HUES48 (cell line): ENCODE results near the gene ARMC5.

Experiments
- H3K27ac ChIP-seq: one replicate; pipeline ENCODE4 v1.7.0; 2013; ENCODE audit warnings: low read depth, low read length, inconsistent platforms
- H3K27me3 ChIP-seq: 2 replicates; pipeline ENCODE4 v1.6.1; 2013; ENCODE audit warnings: mild to moderate bottlenecking, low read length; ENCODE audit not compliant: control insufficient read depth, insufficient read depth
- H3K36me3 ChIP-seq: 2 replicates; pipeline ENCODE4 v1.6.1; 2013; ENCODE audit warnings: low read length; ENCODE audit not compliant: control insufficient read depth, insufficient read depth
- H3K4me1 ChIP-seq: 2 replicates; pipeline ENCODE4 v1.6.1; 2013; ENCODE audit warnings: mild to moderate bottlenecking, low read length; ENCODE audit not compliant: control insufficient read depth, insufficient read depth
- H3K4me3 ChIP-seq: 2 replicates; pipeline ENCODE4 v1.5.1; 2013; ENCODE audit warnings: mild to moderate bottlenecking, low read depth, low read length
- H3K9ac ChIP-seq: 2 replicates; pipeline ENCODE4 v1.6.1; 2013; ENCODE audit warnings: mild to moderate bottlenecking, low read depth, low read length, moderate library complexity
- H3K9me3 ChIP-seq: 2 replicates; pipeline ENCODE4 v1.6.1; 2013; ENCODE audit warnings: low read length; ENCODE audit not compliant: control insufficient read depth, insufficient read depth

Gene ARMC5

GRCh38 chr16:31473264-31473984, 14.1 kb downstream of the ARMC5 start:
- Histone ChIP-seq H3K27ac (no peak overlapping the region), H3K9me3 (no peaks in the 10 kb centered on the region), H3K4me1 (peaks cover 7% of the 10 kb centered on the region), H3K36me3 (peaks cover 6% of the 10 kb centered on the region; the same call in 1 of the 2 replicates), H3K27me3 (peaks cover 35% of the 10 kb centered on the region), H3K4me3 (no peak overlapping the region), H3K9ac (no peak overlapping the region)

- no peak overlapping the region for H3K9ac ChIP-seq
- H3K27ac ChIP-seq, result no peak overlapping the region
- H3K27me3 ChIP-seq, result peaks cover 35% of the 10 kb centered on the region
- H3K9me3 ChIP-seq, result no peaks in the 10 kb centered on the region
- H3K4me1 ChIP-seq, result peaks cover 7% of the 10 kb centered on the region
- H3K4me3 ChIP-seq, result no peak overlapping the region
- peaks cover 6% of the 10 kb centered on the region; the same call in 1 of the 2 replicates for H3K36me3 ChIP-seq
Observed at GRCh38 chr16:31474173-31474714, 14.9 kb downstream of the ARMC5 start.

- peaks cover 6% of the 10 kb centered on the region; the same call in 1 of the 2 replicates for H3K36me3 ChIP-seq
- H3K9ac ChIP-seq, result no peak overlapping the region
- peaks cover 7% of the 10 kb centered on the region for H3K4me1 ChIP-seq
- no peak overlapping the region for H3K4me3 ChIP-seq
- H3K27me3 ChIP-seq, result peaks cover 39% of the 10 kb centered on the region
- H3K9me3 ChIP-seq, result no peaks in the 10 kb centered on the region
- no peak overlapping the region for H3K27ac ChIP-seq
Observed at GRCh38 chr16:31474773-31475738, 15.8 kb downstream of the ARMC5 start.

GRCh38 chr16:31475946-31476302, 16.6 kb downstream of the ARMC5 start:
- Histone ChIP-seq H3K9me3 (no peaks in the 10 kb centered on the region), H3K4me1 (peaks cover 7% of the 10 kb centered on the region), H3K27me3 (peaks cover 43% of the 10 kb centered on the region), H3K27ac (no peak overlapping the region), H3K9ac (no peak overlapping the region), H3K4me3 (peak overlapping the region; percentile 71), H3K36me3 (peaks cover 6% of the 10 kb centered on the region; the same call in 1 of the 2 replicates)

- H3K9ac ChIP-seq, result no peak overlapping the region
- H3K27me3 ChIP-seq, result peaks cover 44% of the 10 kb centered on the region
- peak overlapping the region; percentile 80 for H3K4me3 ChIP-seq
- no peak overlapping the region for H3K27ac ChIP-seq
- peaks cover under 1% of the 10 kb centered on the region; the same call in 1 of the 2 replicates for H3K4me1 ChIP-seq
- H3K36me3 ChIP-seq, result peaks cover 6% of the 10 kb centered on the region; the same call in 1 of the 2 replicates
- no peaks in the 10 kb centered on the region for H3K9me3 ChIP-seq
Observed at GRCh38 chr16:31476303-31477219, 17.3 kb downstream of the ARMC5 start.

- H3K9me3 ChIP-seq, result no peaks in the 10 kb centered on the region
- H3K36me3 ChIP-seq, result peaks cover 6% of the 10 kb centered on the region; the same call in 1 of the 2 replicates
- H3K4me3 ChIP-seq, result peak overlapping the region; percentile 80
- no peaks in the 10 kb centered on the region for H3K4me1 ChIP-seq
- no peak overlapping the region for H3K27ac ChIP-seq
- H3K27me3 ChIP-seq, result peaks cover 51% of the 10 kb centered on the region
- H3K9ac ChIP-seq, result no peak overlapping the region
Observed at GRCh38 chr16:31477220-31478216, 18.2 kb downstream of the ARMC5 start.

- Histone ChIP-seq H3K36me3 (peaks cover 6% of the 10 kb centered on the region; the same call in 1 of the 2 replicates), H3K9ac (no peak overlapping the region), H3K9me3 (no peaks in the 10 kb centered on the region), H3K4me3 (no peak overlapping the region), H3K4me1 (no peaks in the 10 kb centered on the region), H3K27me3 (peaks cover 45% of the 10 kb centered on the region), H3K27ac (no peak overlapping the region)
Observed at GRCh38 chr16:31478956-31479355, 19.7 kb downstream of the ARMC5 start.

GRCh38 chr16:31479751-31480150, 20.4 kb downstream of the ARMC5 start:
- Histone ChIP-seq H3K27ac (no peak overlapping the region), H3K4me3 (no peak overlapping the region), H3K36me3 (peaks cover 1% of the 10 kb centered on the region; the same call in 1 of the 2 replicates), H3K4me1 (peaks cover 5% of the 10 kb centered on the region; the same call in 1 of the 2 replicates), H3K9me3 (no peaks in the 10 kb centered on the region), H3K27me3 (peaks cover 42% of the 10 kb centered on the region), H3K9ac (no peak overlapping the region)

GRCh38 chr16:31480851-31481536, 21.7 kb downstream of the ARMC5 start:
- Histone ChIP-seq H3K4me1 (peaks cover 7% of the 10 kb centered on the region; the same call in 1 of the 2 replicates), H3K4me3 (no peak overlapping the region), H3K27me3 (peaks cover 42% of the 10 kb centered on the region)

More at GRCh38 chr16:31480851-31481536, 21.7 kb downstream of the ARMC5 start:
- Histone ChIP-seq H3K27ac (no peak overlapping the region), H3K9me3 (no peaks in the 10 kb centered on the region), H3K36me3 (no peaks in the 10 kb centered on the region), H3K9ac (no peak overlapping the region)
